ENCODE data around the gene PCDH9. TPM values are rescaled to one million over a fixed set of nuclear protein-coding genes. Genes with fewer than 3 reads are reported as not detected.

Gene PCDH9
- total RNA-seq, 4 donors from 2014 or later = 0.64 to 1.1 (median 0.82) TPM

DNA sequence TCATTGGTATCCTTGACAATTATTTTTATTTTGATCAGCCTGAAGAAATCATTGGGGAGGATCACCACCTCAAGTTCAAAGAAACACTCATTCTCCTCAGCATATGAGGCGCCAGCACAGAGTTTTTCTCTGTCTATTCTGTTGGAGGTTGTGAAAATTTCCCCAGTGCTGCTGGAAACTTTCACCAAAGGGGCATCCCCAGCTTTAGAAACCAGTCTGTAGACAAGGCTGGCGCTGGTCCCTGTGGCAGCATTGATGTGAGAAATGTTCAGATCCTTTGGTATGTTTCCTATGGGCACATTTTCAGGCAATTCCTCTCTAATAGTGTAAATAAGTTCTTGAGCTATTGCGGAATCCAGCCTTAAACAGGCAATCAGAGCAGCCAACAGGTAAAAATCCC is 2.1 kb downstream of the PCDH9 start:
- no peak overlapping the region for H3K4me3 ChIP-seq
- peaks cover 9% of the 10 kb centered on the region for H3K4me1 ChIP-seq
- no peak for DNase-seq (ENCODE audit: low spot score in 2 of 2)

DNA sequence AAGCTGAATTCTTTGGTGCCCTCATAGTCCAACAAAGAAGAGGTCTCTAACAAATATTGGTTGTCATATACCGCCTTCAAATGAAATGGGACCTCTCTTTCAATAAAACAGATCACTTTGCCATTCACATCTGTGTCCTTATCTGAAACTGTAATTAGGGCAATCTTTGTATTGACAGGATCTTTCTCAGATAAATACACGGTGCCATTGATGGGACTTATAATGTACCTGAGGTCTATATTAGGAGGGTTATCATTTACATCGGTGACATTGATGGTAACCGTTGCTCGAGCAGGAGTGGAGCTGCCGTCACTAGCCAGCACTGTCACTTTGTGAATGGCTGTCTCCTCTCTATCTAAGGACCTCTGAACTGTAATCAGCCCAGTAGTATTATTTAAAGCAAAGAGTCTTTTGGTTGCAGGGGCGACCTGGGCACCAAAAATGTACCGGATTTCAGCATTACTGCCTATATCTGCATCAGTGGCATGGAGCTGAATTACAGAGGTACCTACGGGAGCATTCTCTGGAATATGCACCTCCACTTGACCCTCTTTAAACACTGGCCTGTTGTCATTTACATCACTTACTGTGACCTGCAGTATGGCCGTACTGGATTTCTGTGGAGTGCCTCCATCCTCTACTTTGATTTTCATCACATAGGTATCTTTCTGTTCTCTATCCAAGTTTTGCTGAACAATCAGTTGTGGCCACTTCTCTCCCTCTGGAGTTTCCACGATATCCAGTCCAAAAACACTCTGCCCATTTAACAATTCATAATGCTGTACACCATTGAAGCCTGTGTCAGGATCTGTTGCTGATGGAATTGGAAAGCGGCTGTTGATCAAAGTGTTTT is 2.8 kb downstream of the PCDH9 start:
- DNase-seq (ENCODE audit: low spot score in 2 of 2) = no peak
- H3K27me3 ChIP-seq = peaks cover 16% of the 10 kb centered on the region
- H3K4me3 ChIP-seq = no peak overlapping the region
- H3K27ac ChIP-seq = no peak overlapping the region
- peaks cover 9% of the 10 kb centered on the region for H3K4me1 ChIP-seq
- no peaks in the 10 kb centered on the region for H3K36me3 ChIP-seq
- no peak for TF ChIP-seq POLR2A (IDR thresholded peaks at IDR 0.05)
- no peak for TF ChIP-seq POLR2AphosphoS5 (IDR thresholded peaks at IDR 0.05)
- TF ChIP-seq, protein P1, sequence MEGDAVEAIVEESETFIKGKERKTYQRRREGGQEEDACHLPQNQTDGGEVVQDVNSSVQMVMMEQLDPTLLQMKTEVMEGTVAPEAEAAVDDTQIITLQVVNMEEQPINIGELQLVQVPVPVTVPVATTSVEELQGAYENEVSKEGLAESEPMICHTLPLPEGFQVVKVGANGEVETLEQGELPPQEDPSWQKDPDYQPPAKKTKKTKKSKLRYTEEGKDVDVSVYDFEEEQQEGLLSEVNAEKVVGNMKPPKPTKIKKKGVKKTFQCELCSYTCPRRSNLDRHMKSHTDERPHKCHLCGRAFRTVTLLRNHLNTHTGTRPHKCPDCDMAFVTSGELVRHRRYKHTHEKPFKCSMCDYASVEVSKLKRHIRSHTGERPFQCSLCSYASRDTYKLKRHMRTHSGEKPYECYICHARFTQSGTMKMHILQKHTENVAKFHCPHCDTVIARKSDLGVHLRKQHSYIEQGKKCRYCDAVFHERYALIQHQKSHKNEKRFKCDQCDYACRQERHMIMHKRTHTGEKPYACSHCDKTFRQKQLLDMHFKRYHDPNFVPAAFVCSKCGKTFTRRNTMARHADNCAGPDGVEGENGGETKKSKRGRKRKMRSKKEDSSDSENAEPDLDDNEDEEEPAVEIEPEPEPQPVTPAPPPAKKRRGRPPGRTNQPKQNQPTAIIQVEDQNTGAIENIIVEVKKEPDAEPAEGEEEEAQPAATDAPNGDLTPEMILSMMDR (IDR thresholded peaks at IDR 0.05) = no peak
- no peak for TF ChIP-seq EP300 (IDR thresholded peaks at IDR 0.05)
- WGBS = 91% methylated on average over 12 of the region's 12 CpGs
- no peaks in the 10 kb centered on the region for H3K9me3 ChIP-seq

More for the DNA sequence above, 2.1 kb downstream of the PCDH9 start:
- 88% methylated on average over 3 of the region's 3 CpGs for WGBS
- H3K9me3 ChIP-seq = no peaks in the 10 kb centered on the region
- TF ChIP-seq POLR2A (IDR thresholded peaks at IDR 0.05) (no peak), EP300 (IDR thresholded peaks at IDR 0.05) (no peak), POLR2AphosphoS5 (IDR thresholded peaks at IDR 0.05) (no peak)
- TF ChIP-seq, protein P1 (IDR thresholded peaks at IDR 0.05) = no peak
- H3K27ac ChIP-seq = no peak overlapping the region
- peaks cover 16% of the 10 kb centered on the region for H3K27me3 ChIP-seq
- H3K36me3 ChIP-seq = no peaks in the 10 kb centered on the region

DNA sequence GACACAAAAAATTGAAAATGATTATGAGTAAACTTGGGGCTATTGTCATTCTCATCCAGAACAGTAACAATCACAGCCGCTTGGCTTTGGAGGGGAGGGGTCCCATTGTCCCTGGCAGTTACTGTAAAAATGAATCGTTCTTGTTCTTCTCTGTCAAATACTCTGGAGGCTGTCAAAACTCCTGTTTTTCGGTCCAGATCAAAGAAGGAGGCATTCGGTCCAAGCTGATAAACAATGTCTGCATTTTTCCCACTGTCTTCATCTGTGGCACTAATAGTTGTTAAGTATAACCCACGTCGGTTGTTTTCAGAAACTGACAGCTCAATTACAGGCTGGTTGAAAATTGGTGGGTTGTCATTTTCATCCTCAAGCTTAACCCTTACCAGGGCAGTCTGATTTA is 3.4 kb downstream of the PCDH9 start:
- H3K4me1 ChIP-seq = peaks cover 9% of the 10 kb centered on the region
- WGBS = 75% methylated on average over 6 of the region's 6 CpGs
- no peak for DNase-seq (ENCODE audit: low spot score in 2 of 2)
- peaks cover 16% of the 10 kb centered on the region for H3K27me3 ChIP-seq
- H3K27ac ChIP-seq = no peak overlapping the region
- TF ChIP-seq, protein P1 (IDR thresholded peaks at IDR 0.05) = no peak
- TF ChIP-seq POLR2A (IDR thresholded peaks at IDR 0.05) (no peak), POLR2AphosphoS5 (IDR thresholded peaks at IDR 0.05) (no peak), EP300 (IDR thresholded peaks at IDR 0.05) (no peak)
- H3K9me3 ChIP-seq = no peaks in the 10 kb centered on the region
- no peak overlapping the region for H3K4me3 ChIP-seq
- H3K36me3 ChIP-seq = no peaks in the 10 kb centered on the region

DNA sequence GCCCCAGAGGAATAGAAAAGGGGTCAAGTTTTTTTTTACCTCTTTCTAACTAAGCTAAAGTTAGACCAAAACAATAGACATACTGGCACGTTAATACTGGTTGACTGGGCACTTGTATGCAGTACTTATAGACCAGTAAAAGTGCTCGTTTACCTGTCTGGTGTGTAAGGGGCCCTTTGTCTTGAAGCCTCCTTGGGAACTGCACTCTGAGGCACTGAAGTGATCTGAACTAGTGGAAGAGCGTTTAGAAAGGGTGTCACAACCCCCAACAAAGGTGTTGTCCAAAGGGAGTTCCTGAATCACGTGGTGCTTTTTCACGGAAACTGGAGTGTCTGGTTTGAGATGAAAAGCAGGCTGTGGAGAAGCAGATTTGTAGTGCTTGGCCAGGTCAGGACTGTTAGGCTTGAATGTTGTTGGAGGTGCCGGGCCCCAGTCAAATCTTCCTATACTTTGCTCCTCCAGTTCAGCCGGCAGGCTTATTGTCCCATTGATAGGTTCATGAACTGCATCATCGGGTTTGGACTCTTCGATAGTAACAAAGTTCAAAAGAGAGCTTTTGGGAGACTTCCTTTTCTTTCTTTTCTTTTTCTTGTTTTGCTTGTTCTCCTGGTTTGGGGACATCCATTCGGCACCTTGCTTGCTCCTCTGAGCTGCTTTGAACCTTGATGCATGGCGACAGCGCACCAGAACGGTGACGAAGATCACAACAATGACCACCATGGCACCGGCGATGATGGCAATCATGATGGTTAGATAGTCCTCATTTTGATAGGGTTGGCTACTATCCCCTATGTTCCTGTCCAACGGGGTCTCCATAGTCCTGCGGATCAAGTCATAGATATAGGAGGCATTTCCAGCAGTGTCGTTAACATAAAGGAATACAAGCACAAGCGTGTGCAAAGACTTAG is 4.6 kb downstream of the PCDH9 start:
- no peak for DNase-seq (ENCODE audit: low spot score in 2 of 2)
- no peaks in the 10 kb centered on the region for H3K9me3 ChIP-seq
- no peak overlapping the region for H3K4me3 ChIP-seq
- WGBS = 79% methylated on average over 20 of the region's 20 CpGs
- H3K27me3 ChIP-seq = peaks cover 16% of the 10 kb centered on the region
- H3K27ac ChIP-seq = no peak overlapping the region
- H3K36me3 ChIP-seq = no peaks in the 10 kb centered on the region
- TF ChIP-seq POLR2A (IDR thresholded peaks at IDR 0.05) (no peak), POLR2AphosphoS5 (IDR thresholded peaks at IDR 0.05) (no peak), EP300 (IDR thresholded peaks at IDR 0.05) (no peak)
- TF ChIP-seq, protein P1 (IDR thresholded peaks at IDR 0.05) = no peak
- H3K4me1 ChIP-seq = peaks cover 9% of the 10 kb centered on the region

All from suprapubic skin (tissue), 4 donors.